Endometrial microvascular endothelial cells (primary cell): ENCODE measurements around the gene TLCD3B. TPM values are rescaled to one million over a fixed set of nuclear protein-coding genes. Genes with fewer than 3 reads are reported as not detected.

ENCODE experiments used
- in situ Hi-C: cut with HindIII; loops from 2 replicates; pipeline ENCODE4 v1.10.0; 2017; ENCODE audit warnings: low sequenced_read_pairs, low pct_unique_long_range_greater_than_20kb; ENCODE audit errors: inconsistent ontology term
- total RNA-seq: library from RNA; depleted of rRNA; stranded (reverse); fragments of >200 nt; gene quantifications from one replicate; pipeline ENCODE4 v1.2.3, GENCODE V29; 2015; ENCODE audit errors: inconsistent ontology term

TLCD3B gene
- total RNA-seq, 1 donor from 2014 or later: 0.84 TPM

GRCh38 chr16:29994600-29995323, 36.3 kb downstream of the TLCD3B start:
- in situ Hi-C loops: no loop called here

- in situ Hi-C loops: no loop called here
Measured at GRCh38 chr16:29993903-29994599, 37.0 kb downstream of the TLCD3B start.

GRCh38 chr16:29993191-29993902, 37.7 kb downstream of the TLCD3B start:
- in situ Hi-C loops: no loop called here

GRCh38 chr16:29992344-29992967, 38.6 kb downstream of the TLCD3B start:
- in situ Hi-C loops: no loop called here

GRCh38 chr16:29991571-29991904, 39.5 kb downstream of the TLCD3B start:
- in situ Hi-C loops: no loop called here

GRCh38 chr16:29990883-29991570, 40.0 kb downstream of the TLCD3B start:
- in situ Hi-C loops: no loop called here

GRCh38 chr16:29990034-29990433, 41.0 kb downstream of the TLCD3B start:
- in situ Hi-C loops: no loop called here

- in situ Hi-C loops: no loop called here
Measured at GRCh38 chr16:29989111-29989858, 41.8 kb downstream of the TLCD3B start.

GRCh38 chr16:29988346-29989075, 42.6 kb downstream of the TLCD3B start:
- in situ Hi-C loops: no loop called here

GRCh38 chr16:29987371-29988085, 43.5 kb downstream of the TLCD3B start:
- in situ Hi-C loops: no loop called here

GRCh38 chr16:29986931-29987330, 44.1 kb downstream of the TLCD3B start:
- in situ Hi-C loops: no loop called here

GRCh38 chr16:29986231-29986630, 44.8 kb downstream of the TLCD3B start:
- in situ Hi-C loops: no loop called here

GRCh38 chr16:29985271-29985811, 45.7 kb downstream of the TLCD3B start:
- in situ Hi-C loops: no loop called here

GRCh38 chr16:29984764-29985147, 46.3 kb downstream of the TLCD3B start:
- in situ Hi-C loops: no loop called here

GRCh38 chr16:29984137-29984763, 46.8 kb downstream of the TLCD3B start:
- in situ Hi-C loops: no loop called here

- in situ Hi-C loops: no loop called here
Measured at GRCh38 chr16:29983420-29984136, 47.5 kb downstream of the TLCD3B start.
